HG03280 (cell line): ENCODE data around the gene ZNF416.

ENCODE experiments used
- ATAC-seq: cut with Tn5 transposase; IDR thresholded peaks from one replicate; pipeline ENCODE4 v1.9.1; 2021; ENCODE audit warnings: mild to moderate bottlenecking, moderate library complexity; ENCODE audit not compliant: unreplicated experiment

ZNF416 gene

DNA sequence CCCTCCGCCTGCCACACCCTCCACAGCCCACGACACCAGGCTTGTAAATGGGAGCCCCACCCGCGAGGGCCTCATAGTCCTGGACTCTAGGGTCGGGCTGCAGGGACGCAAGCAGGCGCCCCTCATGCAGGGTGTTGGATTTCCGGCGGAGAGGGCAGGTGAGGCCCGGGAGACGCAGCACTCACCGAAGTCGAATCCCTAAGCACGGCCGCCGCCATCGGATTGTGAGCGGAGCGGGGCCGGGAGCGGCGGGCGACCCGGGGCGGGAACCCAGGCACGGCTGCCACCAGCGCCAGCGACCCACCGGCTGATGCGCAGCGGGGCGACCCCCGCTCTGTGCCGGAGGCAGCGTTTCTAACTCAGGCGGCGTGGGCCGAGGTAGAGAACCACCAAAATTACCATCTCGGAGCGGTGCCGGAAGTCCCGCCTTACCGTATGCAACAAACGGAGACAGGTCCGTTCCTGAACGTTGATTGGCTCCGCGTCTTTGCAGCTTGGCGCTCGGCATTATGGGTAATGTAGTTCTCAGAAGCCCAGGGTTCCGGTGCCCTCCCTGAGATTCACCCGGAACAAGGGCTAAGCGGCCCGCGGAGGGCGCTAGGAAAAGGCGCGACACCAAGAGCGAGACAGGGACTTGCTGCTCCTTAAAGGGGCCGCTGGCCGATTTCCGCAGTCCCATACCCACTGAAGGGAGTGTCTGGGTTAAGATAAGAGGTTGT, at the start of gene ZNF416:
Gene ZNF416 (minus strand): TSS at position 425 of the 719 bp plus-strand sequence. CDS start 207 bp downstream, at position 218.
- peak; percentile 97 for ATAC-seq

- no peak for ATAC-seq
Observed at GRCh38 chr19:57623091-57623490, 44.4 kb upstream of the ZNF416 start.

- ATAC-seq: no peak
Observed at GRCh38 chr19:57620673-57621348, 42.1 kb upstream of the ZNF416 start.

- ATAC-seq: no peak
Observed at GRCh38 chr19:57615346-57615745, 36.6 kb upstream of the ZNF416 start.

DNA sequence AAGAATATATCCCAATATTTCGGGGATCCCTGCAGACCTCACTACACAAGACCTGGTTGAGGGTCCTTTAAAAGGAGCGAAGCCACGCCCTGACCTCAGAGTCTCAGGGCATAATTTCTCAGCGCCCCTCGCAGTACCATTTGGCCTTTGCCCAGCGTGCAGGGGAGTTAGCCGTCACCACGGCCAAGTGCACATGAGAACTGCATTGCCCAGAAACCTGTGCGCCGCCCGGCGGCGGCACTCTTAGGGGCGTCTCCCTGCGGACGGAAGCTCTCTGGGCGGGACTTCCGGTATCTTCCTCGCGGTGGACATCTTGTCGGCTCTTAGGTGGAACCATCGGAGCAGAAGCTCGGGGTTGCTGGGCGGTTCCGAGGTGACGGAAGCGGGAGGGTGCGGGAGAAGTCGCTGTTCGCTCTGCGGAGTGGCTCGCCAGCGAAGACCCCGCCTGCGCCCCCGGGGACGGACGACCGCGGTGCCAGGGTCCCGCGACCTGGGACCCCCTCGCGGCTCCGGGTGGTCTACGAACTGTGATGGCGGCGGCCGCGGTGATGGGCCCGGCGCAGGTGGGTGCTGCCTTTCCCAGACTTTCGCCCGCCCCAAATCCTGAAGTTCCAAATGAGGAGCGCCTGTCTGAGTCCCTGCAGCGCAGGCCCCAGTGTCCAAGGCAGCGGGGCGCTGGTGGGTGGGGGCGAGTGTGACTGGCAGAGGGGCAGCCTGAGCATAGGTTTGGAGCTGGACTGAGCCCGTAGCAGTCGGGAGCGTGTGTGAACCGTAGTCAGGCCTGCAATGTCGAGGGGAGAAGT, 35.4 kb upstream of the ZNF416 start, which contains the start of gene ZNF134:
Gene ZNF134 (plus strand): TSS at position 302 of the 803 bp plus-strand sequence. CDS start 5,227 bp downstream, outside the sequence.
- ATAC-seq: peak; percentile 97

- no peak for ATAC-seq
Observed at GRCh38 chr19:57611113-57611512, 32.4 kb upstream of the ZNF416 start.

- ATAC-seq: no peak
Observed at GRCh38 chr19:57606931-57607330, 28.2 kb upstream of the ZNF416 start.

DNA sequence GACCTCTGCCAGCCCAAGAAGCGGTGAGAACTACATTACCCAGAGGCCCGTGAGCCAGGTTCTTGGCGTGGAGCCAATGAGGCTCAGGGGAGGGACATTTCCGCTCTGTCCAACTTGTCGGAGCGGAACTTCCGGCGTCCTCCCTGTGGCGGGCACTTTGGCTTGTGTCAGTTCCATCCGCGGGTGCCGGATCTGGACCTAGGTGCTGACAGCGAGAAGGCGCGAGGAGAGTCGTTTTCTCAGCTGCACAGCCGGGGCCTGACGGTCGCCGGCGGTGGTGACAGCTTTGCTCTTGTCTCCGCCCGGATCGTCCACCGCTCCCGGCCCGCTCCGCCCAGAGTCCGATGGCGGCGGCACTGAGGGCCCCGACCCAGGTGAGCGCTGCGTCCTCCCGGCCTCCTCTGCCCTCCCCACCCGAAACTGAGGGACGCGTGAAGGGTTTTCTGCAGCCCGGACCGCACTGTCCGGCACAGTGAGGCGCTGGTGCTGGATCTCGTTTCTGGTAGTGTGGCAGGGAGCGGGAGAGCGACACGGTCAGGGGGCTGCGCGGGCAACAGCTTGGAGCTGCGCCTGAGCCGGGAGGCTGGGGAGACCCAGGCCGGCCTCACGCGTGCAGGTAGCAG, 21.2 kb upstream of the ZNF416 start, which contains the start of gene ZNF530:
Gene ZNF530 (plus strand): TSS at position 125 of the 623 bp plus-strand sequence. CDS start 4,461 bp downstream, outside the sequence.
- peak; percentile 95 for ATAC-seq

DNA sequence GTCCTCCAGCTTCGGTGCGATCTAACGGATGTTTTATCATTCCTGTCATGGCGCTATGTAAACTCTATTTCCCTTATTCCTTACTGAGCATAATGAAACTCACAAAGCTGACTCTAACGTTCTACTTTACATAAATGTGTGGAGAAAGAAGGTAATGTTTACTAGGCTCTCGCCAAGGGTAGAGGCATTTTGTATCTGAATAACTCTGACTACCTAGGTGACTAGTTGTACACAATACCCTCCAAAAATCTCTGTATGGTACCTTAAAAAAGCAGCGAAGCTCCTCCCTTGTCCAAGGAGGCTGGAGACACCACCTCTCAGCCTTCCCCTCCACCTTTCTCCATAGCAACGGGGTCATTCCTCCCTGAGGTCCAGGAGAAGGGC, 20.7 kb upstream of the ZNF416 start:
- no peak for ATAC-seq

GRCh38 chr19:57587529-57587928, 8.8 kb upstream of the ZNF416 start:
- no peak for ATAC-seq

DNA sequence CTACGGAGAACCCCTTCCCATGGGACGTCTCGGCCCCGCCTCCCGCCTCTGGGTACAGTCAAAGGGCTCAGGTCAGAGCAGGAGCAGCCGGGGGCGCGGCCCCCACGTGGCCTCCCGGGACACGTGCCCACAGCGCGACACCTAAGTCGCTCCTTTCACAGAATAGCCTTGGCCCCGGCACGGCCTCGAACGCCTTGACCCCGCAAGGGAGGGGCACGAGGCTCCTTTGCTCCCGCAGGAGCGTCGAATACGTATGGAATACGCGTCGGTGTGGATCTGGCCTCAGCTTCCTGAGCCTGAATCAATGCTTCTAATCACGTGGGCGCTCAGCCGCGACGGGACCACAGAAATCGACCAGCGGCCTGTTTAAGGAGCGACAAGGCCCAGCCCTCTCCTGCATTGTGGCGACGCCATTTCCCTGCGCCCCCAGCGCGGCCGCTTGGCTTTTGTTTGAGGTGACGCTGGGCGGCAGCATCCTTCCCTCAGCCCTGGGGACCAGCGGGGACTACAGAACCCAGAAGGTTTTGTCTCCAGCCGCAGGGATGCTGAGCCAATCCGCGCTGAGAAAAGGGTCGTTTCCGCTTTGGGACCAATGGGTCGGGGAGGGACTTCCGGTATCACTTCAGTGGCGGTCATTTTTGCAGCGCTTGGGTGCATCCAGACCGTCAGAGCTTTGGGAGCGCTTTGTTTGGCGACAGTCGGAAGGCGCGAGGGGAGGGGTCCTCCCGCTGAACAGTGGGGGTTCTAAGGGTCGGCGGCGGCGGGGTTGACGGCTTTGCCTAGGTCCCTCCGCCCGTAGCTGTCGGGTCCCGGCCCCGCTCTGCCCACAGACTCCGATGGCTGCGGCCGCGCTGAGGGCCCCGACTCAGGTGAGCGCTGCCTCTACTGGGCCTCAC, 5.1 kb upstream of the ZNF416 start, which contains the start of gene ZIK1:
Gene ZIK1 (plus strand): TSS at position 625 of the 896 bp plus-strand sequence. CDS start 212 bp downstream, at position 837.
- ATAC-seq: no peak

DNA sequence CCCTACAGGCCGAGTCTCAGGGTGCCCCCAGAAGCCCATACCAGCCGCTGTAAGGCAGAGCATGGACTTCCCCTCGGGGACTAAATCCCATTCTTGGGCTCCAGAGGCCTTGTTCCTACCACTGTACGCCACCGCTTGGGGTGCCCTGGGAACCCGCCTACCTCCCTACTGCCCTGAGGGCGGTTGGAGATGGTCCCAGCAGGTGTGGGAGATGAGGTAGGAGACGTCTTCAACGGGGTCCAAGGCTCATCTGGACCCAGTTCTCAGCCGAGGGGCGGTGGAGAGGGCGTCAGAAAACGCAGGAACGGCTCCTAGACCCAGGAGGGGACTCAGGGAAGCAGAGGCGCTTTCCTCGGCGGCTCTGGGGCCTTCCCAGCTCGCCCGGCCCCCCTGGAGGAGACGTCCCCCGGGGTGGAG, 4.4 kb upstream of the ZNF416 start:
- ATAC-seq: no peak

- no peak for ATAC-seq
Observed at GRCh38 chr19:57576661-57577060, 2.0 kb downstream of the ZNF416 start.

DNA sequence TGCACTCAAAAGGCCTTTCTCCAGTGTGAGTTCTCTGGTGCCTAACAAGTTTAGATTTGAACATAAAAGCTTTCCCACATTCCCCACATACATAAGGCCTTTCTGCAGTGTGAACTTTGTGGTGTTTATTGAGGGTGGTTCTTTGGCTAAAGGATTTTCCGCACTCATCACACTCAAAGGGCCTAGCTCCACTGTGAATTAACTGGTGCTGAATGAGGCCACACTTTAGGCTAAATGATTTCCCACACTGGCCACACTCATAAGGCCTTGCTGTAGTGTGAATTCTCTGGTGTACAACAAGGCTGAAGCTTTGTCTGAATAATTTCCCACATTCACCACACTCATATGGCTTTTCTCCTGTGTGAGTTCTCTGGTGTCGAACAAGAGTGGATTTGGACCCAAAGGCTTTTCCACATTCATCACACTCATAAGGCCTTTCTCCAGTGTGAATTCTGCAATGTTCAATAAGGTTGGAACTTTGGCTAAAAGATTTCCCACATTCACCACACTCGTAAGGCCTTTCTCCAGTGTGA, 6.2 kb downstream of the ZNF416 start:
- ATAC-seq: no peak

DNA sequence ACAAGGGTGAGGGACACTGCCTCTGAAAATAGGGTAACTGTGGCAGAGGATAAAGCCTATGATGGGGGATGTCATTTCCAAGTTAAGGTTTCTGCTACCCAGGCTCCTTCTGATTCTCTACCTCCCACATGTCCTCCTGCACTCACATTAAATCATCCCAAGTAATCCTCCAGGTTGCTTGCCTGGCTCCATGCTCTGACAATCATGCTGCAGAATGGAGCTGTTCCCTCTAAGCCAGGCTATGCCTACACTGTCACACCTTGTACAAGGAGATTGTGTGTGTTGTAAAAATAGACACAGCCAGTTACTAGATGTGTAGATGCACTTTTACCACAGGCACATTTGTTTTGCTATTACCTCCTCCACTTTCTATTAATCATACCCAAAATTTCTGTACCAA, 8.0 kb downstream of the ZNF416 start:
- ATAC-seq: no peak

DNA sequence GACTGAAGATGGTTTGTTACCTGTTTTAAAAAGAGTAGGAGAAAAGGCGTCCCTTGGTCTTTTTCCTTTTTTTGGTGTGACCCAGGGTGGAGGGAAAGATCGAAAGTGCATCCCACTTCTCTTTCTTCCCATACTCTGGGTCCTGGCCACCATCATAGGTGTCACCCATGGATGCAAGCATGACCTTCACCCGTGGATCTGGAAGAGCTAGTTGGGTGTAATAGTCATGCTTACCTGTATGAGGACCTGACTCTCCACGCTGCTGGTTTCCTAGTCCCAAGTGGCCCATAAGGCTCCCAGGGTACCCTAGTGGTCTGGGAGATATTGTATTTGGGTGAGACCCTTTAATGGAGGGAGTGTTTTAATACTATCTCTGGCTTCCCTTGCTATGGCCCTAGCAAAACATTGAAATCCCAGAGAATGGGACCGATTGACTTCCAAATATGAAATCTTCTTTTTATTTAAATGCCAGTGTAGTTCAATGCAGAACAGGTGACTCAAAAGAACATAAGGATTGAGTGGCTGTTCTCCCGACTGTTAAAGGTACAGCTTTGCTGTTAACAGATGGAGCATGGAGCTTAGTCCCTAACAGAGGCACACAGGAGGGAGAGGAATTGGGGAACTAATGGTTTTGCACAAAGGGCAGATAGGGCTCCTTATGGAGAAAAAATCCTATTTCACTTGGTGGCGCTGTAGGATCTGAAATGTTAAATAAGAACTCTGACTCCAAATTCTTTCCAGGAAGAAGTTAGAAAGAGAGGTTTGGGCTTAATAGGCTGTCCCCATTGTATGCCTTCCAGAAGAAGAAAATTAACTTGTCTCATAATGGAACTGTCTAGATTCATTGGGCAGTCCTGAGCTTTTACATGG, 12.1 kb downstream of the ZNF416 start:
- ATAC-seq: no peak

DNA sequence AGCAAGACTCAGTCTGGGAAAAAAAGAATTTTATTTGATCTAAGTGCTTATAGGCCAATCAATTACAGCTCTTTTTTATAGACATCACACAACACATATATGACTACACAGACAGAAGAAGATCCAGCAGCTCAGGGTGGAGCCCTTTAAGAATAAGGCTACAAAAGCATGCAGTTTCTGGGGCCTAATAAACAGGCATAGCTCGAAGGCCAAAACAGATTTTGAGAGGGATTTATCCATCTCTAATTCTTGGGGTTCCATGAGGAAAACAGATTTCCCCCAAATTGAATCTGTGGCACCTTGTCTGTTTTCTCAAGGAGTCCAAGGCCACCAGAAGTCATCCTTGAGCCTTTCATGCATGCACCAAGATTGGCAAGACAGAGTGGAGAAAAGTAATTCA, 15.2 kb downstream of the ZNF416 start:
- ATAC-seq: no peak

- ATAC-seq: no peak
Observed at GRCh38 chr19:57560049-57560491, 18.6 kb downstream of the ZNF416 start.
